WTC11 (cell line): Measurements from ENCODE around the gene GUCA2B. TPM values are rescaled to one million over a fixed set of nuclear protein-coding genes. Genes with fewer than 3 reads are reported as not detected.

ENCODE experiments used
- ATAC-seq: fragments of 200-7000 bp; cut with Tn5 transposase; 2 replicates; pipeline ENCODE4 v1.10.0; 2021; ENCODE audit warnings: mild to moderate bottlenecking, moderate library complexity
- CTCF ChIA-PET: fragments of 300-600 bp; sonication (Branson Sonifier 250); formaldehyde crosslinking; loops from one replicate; lab custom pipeline; 2021; ENCODE audit warnings: antibody characterized with exemption; lab: Charles Lee
- POLR2A ChIA-PET: fragments of 350-600 bp; sonication (Branson Sonifier 250); formaldehyde crosslinking; loops from one replicate; lab custom pipeline; 2021; ENCODE audit warnings: antibody characterized with exemption; lab: Charles Lee
- DNase-seq: peaks from one replicate; pipeline ENCODE4 v3.0.0; 2021; ENCODE audit warnings: low spot score
- H3K27ac Mint-ChIP-seq: 2 replicates; pipeline ENCODE4 v1.8.0; 2021; ENCODE audit warnings: mixed read lengths
- H3K27me3 Mint-ChIP-seq: 2 replicates; pipeline ENCODE4 v1.8.0; 2021; ENCODE audit warnings: low read depth, mild to moderate bottlenecking, moderate library complexity, mixed read lengths
- H3K36me3 Mint-ChIP-seq: 2 replicates; pipeline ENCODE4 v1.8.0; 2021; ENCODE audit warnings: mixed read lengths
- H3K4me1 Mint-ChIP-seq: 2 replicates; pipeline ENCODE4 v1.8.0; 2022; ENCODE audit warnings: mixed read lengths
- H3K4me3 Mint-ChIP-seq: 2 replicates; pipeline ENCODE4 v1.8.0; 2021; ENCODE audit warnings: mild to moderate bottlenecking, moderate library complexity, mixed read lengths
- H3K9me3 Mint-ChIP-seq: 2 replicates; pipeline ENCODE4 v1.8.0; 2021; ENCODE audit warnings: mixed read lengths
- ATF1 ChIP-seq: sonication (generic); formaldehyde crosslinking; IDR thresholded peaks from 2 replicates; pipeline ENCODE4 v1.8.1; 2023; ENCODE audit warnings: mild to moderate bottlenecking, moderate library complexity, missing genetic modification reagents
- ESRRA ChIP-seq: sonication (generic); formaldehyde crosslinking; IDR thresholded peaks from 2 replicates; pipeline ENCODE4 v1.8.1; 2022; ENCODE audit warnings: mild to moderate bottlenecking, missing genetic modification reagents, borderline replicate concordance
- ETV6 ChIP-seq: sonication (generic); formaldehyde crosslinking; IDR thresholded peaks from 2 replicates; pipeline ENCODE4 v1.8.1; 2022; ENCODE audit warnings: mild to moderate bottlenecking, missing genetic modification reagents
- FOXJ3 ChIP-seq: sonication (generic); formaldehyde crosslinking; IDR thresholded peaks from 2 replicates; pipeline ENCODE4 v1.9.0; 2021; ENCODE audit warnings: missing genetic modification reagents, mild to moderate bottlenecking, borderline replicate concordance
- GRHL2 ChIP-seq: fragments of 250-450 bp; sonication (Bioruptor Pico); IDR thresholded peaks from 2 replicates; pipeline ENCODE4 v1.8.0; 2022; ENCODE audit warnings: mild to moderate bottlenecking, moderate library complexity; ENCODE audit not compliant: insufficient replicate concordance, severe bottlenecking
- NFATC4 ChIP-seq: fragments of 250-450 bp; sonication (Bioruptor Pico); IDR thresholded peaks from 2 replicates; pipeline ENCODE4 v1.9.0; 2021; ENCODE audit warnings: mild to moderate bottlenecking
- PRRX2 ChIP-seq: fragments of 250-450 bp; sonication (Bioruptor Pico); IDR thresholded peaks from 2 replicates; pipeline ENCODE4 v1.8.0; 2021; ENCODE audit warnings: mild to moderate bottlenecking
- RORB ChIP-seq: fragments of 250-450 bp; sonication (Bioruptor Pico); IDR thresholded peaks from 2 replicates; pipeline ENCODE4 v1.9.0; 2021; ENCODE audit warnings: mild to moderate bottlenecking
- SMAD3 ChIP-seq: sonication (generic); formaldehyde crosslinking; IDR thresholded peaks from 2 replicates; pipeline ENCODE4 v1.8.0; 2022; ENCODE audit warnings: missing genetic modification reagents, mild to moderate bottlenecking, borderline replicate concordance
- TEAD1 ChIP-seq: sonication (generic); formaldehyde crosslinking; IDR thresholded peaks from 2 replicates; pipeline ENCODE4 v1.8.0; 2022; ENCODE audit warnings: mild to moderate bottlenecking, missing genetic modification reagents
- TEAD4 ChIP-seq: sonication (generic); formaldehyde crosslinking; IDR thresholded peaks from 2 replicates; pipeline ENCODE4 v1.8.0; 2022; ENCODE audit warnings: mild to moderate bottlenecking, missing genetic modification reagents
- ZNF396 ChIP-seq: fragments of 250-450 bp; sonication (Bioruptor Pico); IDR thresholded peaks from 2 replicates; pipeline ENCODE4 v1.8.0; 2021; ENCODE audit warnings: mild to moderate bottlenecking, moderate library complexity, borderline replicate concordance
- total RNA-seq: library from RNA; stranded (reverse); gene quantifications from 3 replicates; pipeline ENCODE4 v1.2.3, GENCODE V29; 2021
- TF ChIP-seq, protein P1 (sequence below): sonication (generic); formaldehyde crosslinking; IDR thresholded peaks from 2 replicates; pipeline ENCODE4 v1.8.1; 2023; ENCODE audit warnings: mild to moderate bottlenecking, missing genetic modification reagents, borderline replicate concordance
- TF ChIP-seq, protein P2 (sequence below): fragments of 250-450 bp; sonication (Bioruptor Pico); IDR thresholded peaks from 2 replicates; pipeline ENCODE4 v1.9.0; 2021; ENCODE audit warnings: moderate library complexity, mild to moderate bottlenecking, inconsistent platforms, borderline replicate concordance
- TF ChIP-seq, protein P3 (sequence below): fragments of 200-600 bp; IDR thresholded peaks from 2 replicates; pipeline ENCODE4 v1.8.0; 2022; ENCODE audit warnings: antibody characterized with exemption
- TF ChIP-seq, protein P4 (sequence below): sonication (generic); formaldehyde crosslinking; IDR thresholded peaks from 2 replicates; pipeline ENCODE4 v1.8.1; 2023; ENCODE audit warnings: mild to moderate bottlenecking, moderate library complexity, missing genetic modification reagents
- TF ChIP-seq, protein P5 (sequence below): sonication (generic); formaldehyde crosslinking; IDR thresholded peaks from 2 replicates; pipeline ENCODE4 v1.8.1; 2022; ENCODE audit warnings: mild to moderate bottlenecking, missing genetic modification reagents, moderate library complexity, borderline replicate concordance
- TF ChIP-seq, protein P6 (sequence below): sonication (generic); formaldehyde crosslinking; IDR thresholded peaks from 2 replicates; pipeline ENCODE4 v1.8.0; 2022; ENCODE audit warnings: mild to moderate bottlenecking, missing genetic modification reagents
- TF ChIP-seq, protein P7 (sequence below): fragments of 250-450 bp; sonication (Bioruptor Pico); IDR thresholded peaks from 2 replicates; pipeline ENCODE4 v1.9.0; 2021; ENCODE audit warnings: mild to moderate bottlenecking
- TF ChIP-seq, protein P8 (sequence below): sonication (generic); formaldehyde crosslinking; conservative IDR thresholded peaks from 2 replicates; pipeline ENCODE4 v1.8.1; 2022; ENCODE audit warnings: mild to moderate bottlenecking, missing genetic modification reagents
- TF ChIP-seq, protein P9 (sequence below): sonication (generic); formaldehyde crosslinking; IDR thresholded peaks from 2 replicates; pipeline ENCODE4 v1.8.0; 2022; ENCODE audit warnings: missing genetic modification reagents

Gene GUCA2B
- total RNA-seq, 1 experiment from 2014 or later: not detected

DNA sequence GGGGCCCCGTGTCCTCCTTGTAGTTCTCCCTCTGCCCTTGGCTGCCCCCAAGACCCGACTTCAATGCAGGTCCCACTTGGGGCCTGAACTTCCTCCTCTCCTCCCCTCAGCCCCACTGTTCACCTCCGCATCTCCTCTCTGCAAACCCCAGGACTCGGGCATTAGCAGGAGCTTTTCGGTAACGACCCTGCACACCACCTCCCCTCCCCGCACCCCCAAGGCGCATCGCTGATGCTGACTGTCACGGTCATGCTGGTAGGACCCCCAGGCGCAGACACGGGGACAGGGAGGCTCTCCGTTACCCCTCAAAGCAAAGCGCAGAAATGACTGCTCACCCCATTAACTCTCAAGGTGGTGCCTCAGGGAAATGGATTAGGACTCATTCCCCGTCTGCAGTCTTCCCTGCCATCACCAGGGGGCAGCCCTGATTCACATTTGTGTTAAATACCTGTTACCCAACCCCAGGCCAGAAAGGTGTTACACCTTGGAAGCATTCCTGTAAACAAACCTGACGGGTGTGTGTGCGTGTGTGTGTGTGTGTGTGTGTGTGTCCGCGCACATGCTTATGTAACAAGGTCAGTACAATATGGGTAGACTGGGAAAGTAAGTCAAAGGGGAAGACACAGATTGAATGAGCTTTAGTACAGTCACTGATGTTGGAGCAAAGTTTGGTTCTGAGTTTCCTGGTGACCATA lies 6.4 kb upstream of the GUCA2B start:
- H3K27ac Mint-ChIP-seq: no peak overlapping the region
- H3K4me3 Mint-ChIP-seq: no peak overlapping the region
- no peaks in the 10 kb centered on the region for H3K9me3 Mint-ChIP-seq
- no peaks in the 10 kb centered on the region for H3K4me1 Mint-ChIP-seq
- CTCF ChIA-PET: interaction anchor here (0.6 to 1.1 kb wide), 4 partner anchors 13 to 327 kb away, joined by 3 to 4 read pairs (median 3); no protein-coding TSS in a partner anchor
- POLR2A ChIA-PET: no interaction called here
- peak; percentile 89 for DNase-seq
- peak; percentile 94 for ATAC-seq
- H3K27me3 Mint-ChIP-seq: no peaks in the 10 kb centered on the region
- no peaks in the 10 kb centered on the region for H3K36me3 Mint-ChIP-seq
- TF ChIP-seq NFATC4 (CRISPR knock-in tag) (no peak), FOXJ3 (CRISPR knock-in tag) (no peak), ETV6 (CRISPR knock-in tag) (no peak), SMAD3 (no peak), PRRX2 (CRISPR knock-in tag) (no peak), RORB (CRISPR knock-in tag) (no peak), ZNF396 (CRISPR knock-in tag) (no peak), ESRRA (CRISPR knock-in tag) (no peak), GRHL2 (CRISPR knock-in tag) (no peak), TEAD1 (0 out of 2 replicates have a peak, but pooled peaks have one; percentile 25), TEAD4 (CRISPR knock-in tag) (no peak), ATF1 (CRISPR knock-in tag) (no peak)
- TF ChIP-seq, protein P1, sequence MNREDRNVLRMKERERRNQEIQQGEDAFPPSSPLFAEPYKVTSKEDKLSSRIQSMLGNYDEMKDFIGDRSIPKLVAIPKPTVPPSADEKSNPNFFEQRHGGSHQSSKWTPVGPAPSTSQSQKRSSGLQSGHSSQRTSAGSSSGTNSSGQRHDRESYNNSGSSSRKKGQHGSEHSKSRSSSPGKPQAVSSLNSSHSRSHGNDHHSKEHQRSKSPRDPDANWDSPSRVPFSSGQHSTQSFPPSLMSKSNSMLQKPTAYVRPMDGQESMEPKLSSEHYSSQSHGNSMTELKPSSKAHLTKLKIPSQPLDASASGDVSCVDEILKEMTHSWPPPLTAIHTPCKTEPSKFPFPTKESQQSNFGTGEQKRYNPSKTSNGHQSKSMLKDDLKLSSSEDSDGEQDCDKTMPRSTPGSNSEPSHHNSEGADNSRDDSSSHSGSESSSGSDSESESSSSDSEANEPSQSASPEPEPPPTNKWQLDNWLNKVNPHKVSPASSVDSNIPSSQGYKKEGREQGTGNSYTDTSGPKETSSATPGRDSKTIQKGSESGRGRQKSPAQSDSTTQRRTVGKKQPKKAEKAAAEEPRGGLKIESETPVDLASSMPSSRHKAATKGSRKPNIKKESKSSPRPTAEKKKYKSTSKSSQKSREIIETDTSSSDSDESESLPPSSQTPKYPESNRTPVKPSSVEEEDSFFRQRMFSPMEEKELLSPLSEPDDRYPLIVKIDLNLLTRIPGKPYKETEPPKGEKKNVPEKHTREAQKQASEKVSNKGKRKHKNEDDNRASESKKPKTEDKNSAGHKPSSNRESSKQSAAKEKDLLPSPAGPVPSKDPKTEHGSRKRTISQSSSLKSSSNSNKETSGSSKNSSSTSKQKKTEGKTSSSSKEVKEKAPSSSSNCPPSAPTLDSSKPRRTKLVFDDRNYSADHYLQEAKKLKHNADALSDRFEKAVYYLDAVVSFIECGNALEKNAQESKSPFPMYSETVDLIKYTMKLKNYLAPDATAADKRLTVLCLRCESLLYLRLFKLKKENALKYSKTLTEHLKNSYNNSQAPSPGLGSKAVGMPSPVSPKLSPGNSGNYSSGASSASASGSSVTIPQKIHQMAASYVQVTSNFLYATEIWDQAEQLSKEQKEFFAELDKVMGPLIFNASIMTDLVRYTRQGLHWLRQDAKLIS (CRISPR knock-in tag): no peak
- TF ChIP-seq, protein P2, sequence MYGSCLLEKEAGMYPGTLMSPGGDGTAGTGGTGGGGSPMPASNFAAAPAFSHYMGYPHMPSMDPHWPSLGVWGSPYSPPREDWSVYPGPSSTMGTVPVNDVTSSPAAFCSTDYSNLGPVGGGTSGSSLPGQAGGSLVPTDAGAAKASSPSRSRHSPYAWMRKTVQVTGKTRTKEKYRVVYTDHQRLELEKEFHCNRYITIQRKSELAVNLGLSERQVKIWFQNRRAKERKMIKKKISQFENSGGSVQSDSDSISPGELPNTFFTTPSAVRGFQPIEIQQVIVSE (CRISPR knock-in tag): no peak
- TF ChIP-seq, protein P3, sequence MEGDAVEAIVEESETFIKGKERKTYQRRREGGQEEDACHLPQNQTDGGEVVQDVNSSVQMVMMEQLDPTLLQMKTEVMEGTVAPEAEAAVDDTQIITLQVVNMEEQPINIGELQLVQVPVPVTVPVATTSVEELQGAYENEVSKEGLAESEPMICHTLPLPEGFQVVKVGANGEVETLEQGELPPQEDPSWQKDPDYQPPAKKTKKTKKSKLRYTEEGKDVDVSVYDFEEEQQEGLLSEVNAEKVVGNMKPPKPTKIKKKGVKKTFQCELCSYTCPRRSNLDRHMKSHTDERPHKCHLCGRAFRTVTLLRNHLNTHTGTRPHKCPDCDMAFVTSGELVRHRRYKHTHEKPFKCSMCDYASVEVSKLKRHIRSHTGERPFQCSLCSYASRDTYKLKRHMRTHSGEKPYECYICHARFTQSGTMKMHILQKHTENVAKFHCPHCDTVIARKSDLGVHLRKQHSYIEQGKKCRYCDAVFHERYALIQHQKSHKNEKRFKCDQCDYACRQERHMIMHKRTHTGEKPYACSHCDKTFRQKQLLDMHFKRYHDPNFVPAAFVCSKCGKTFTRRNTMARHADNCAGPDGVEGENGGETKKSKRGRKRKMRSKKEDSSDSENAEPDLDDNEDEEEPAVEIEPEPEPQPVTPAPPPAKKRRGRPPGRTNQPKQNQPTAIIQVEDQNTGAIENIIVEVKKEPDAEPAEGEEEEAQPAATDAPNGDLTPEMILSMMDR: peak; percentile 79
- TF ChIP-seq, protein P4, sequence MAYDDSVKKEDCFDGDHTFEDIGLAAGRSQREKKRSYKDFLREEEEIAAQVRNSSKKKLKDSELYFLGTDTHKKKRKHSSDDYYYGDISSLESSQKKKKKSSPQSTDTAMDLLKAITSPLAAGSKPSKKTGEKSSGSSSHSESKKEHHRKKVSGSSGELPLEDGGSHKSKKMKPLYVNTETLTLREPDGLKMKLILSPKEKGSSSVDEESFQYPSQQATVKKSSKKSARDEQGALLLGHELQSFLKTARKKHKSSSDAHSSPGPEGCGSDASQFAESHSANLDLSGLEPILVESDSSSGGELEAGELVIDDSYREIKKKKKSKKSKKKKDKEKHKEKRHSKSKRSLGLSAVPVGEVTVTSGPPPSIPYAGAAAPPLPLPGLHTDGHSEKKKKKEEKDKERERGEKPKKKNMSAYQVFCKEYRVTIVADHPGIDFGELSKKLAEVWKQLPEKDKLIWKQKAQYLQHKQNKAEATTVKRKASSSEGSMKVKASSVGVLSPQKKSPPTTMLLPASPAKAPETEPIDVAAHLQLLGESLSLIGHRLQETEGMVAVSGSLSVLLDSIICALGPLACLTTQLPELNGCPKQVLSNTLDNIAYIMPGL: no peak
- TF ChIP-seq, protein P5, sequence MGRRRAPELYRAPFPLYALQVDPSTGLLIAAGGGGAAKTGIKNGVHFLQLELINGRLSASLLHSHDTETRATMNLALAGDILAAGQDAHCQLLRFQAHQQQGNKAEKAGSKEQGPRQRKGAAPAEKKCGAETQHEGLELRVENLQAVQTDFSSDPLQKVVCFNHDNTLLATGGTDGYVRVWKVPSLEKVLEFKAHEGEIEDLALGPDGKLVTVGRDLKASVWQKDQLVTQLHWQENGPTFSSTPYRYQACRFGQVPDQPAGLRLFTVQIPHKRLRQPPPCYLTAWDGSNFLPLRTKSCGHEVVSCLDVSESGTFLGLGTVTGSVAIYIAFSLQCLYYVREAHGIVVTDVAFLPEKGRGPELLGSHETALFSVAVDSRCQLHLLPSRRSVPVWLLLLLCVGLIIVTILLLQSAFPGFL: no peak
- TF ChIP-seq, protein P6, sequence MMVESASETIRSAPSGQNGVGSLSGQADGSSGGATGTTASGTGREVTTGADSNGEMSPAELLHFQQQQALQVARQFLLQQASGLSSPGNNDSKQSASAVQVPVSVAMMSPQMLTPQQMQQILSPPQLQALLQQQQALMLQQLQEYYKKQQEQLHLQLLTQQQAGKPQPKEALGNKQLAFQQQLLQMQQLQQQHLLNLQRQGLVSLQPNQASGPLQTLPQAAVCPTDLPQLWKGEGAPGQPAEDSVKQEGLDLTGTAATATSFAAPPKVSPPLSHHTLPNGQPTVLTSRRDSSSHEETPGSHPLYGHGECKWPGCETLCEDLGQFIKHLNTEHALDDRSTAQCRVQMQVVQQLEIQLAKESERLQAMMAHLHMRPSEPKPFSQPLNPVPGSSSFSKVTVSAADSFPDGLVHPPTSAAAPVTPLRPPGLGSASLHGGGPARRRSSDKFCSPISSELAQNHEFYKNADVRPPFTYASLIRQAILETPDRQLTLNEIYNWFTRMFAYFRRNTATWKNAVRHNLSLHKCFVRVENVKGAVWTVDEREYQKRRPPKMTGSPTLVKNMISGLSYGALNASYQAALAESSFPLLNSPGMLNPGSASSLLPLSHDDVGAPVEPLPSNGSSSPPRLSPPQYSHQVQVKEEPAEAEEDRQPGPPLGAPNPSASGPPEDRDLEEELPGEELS (CRISPR knock-in tag): 0 out of 2 replicates have a peak, but pooled peaks have one; percentile 39
- TF ChIP-seq, protein P7, sequence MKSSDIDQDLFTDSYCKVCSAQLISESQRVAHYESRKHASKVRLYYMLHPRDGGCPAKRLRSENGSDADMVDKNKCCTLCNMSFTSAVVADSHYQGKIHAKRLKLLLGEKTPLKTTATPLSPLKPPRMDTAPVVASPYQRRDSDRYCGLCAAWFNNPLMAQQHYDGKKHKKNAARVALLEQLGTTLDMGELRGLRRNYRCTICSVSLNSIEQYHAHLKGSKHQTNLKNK: no peak
- TF ChIP-seq, protein P8, sequence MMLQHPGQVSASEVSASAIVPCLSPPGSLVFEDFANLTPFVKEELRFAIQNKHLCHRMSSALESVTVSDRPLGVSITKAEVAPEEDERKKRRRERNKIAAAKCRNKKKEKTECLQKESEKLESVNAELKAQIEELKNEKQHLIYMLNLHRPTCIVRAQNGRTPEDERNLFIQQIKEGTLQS (CRISPR knock-in tag): no peak
- TF ChIP-seq, protein P9, sequence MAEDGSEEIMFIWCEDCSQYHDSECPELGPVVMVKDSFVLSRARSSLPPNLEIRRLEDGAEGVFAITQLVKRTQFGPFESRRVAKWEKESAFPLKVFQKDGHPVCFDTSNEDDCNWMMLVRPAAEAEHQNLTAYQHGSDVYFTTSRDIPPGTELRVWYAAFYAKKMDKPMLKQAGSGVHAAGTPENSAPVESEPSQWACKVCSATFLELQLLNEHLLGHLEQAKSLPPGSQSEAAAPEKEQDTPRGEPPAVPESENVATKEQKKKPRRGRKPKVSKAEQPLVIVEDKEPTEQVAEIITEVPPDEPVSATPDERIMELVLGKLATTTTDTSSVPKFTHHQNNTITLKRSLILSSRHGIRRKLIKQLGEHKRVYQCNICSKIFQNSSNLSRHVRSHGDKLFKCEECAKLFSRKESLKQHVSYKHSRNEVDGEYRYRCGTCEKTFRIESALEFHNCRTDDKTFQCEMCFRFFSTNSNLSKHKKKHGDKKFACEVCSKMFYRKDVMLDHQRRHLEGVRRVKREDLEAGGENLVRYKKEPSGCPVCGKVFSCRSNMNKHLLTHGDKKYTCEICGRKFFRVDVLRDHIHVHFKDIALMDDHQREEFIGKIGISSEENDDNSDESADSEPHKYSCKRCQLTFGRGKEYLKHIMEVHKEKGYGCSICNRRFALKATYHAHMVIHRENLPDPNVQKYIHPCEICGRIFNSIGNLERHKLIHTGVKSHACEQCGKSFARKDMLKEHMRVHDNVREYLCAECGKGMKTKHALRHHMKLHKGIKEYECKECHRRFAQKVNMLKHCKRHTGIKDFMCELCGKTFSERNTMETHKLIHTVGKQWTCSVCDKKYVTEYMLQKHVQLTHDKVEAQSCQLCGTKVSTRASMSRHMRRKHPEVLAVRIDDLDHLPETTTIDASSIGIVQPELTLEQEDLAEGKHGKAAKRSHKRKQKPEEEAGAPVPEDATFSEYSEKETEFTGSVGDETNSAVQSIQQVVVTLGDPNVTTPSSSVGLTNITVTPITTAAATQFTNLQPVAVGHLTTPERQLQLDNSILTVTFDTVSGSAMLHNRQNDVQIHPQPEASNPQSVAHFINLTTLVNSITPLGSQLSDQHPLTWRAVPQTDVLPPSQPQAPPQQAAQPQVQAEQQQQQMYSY (CRISPR knock-in tag): no peak
